GM12878 (cell line): ENCODE results near the gene COL9A3. TPM values are rescaled to one million over a fixed set of nuclear protein-coding genes. Genes with fewer than 3 reads are reported as not detected.

Experiments
- ATAC-seq: fragments of 200-7000 bp; cut with Tn5 transposase; 3 replicates; pipeline ENCODE4 v1.9.1; 2020; ENCODE audit warnings: mild to moderate bottlenecking, moderate library complexity
- BruUV-seq: library from RNA; stranded (reverse); fragments of 400-500 nt; replicated peaks from 2 replicates; lab custom pipeline; 2021; lab: Mats Ljungman, UMichigan
- CTCF ChIA-PET: fragments of 300-600 bp; sonication (Branson Sonifier 250); formaldehyde crosslinking; extraction: SDS; loops from one replicate; lab custom pipeline; 2021; ENCODE audit warnings: inconsistent platforms; lab: Yijun Ruan, JAX
- POLR2A ChIA-PET: fragments of 350-600 bp; formaldehyde crosslinking; extraction: SDS; loops from one replicate; lab custom pipeline; 2021; ENCODE audit warnings: inconsistent platforms; lab: Charles Lee
- RAD21 ChIA-PET: fragments of 300-600 bp; sonication (Branson Sonifier 250); formaldehyde crosslinking; loops from one replicate; lab custom pipeline; 2023; ENCODE audit warnings: antibody characterized with exemption; ENCODE audit not compliant: unreplicated experiment; lab: Charles Lee
- SMC1A ChIA-PET: fragments of 300-600 bp; sonication (Branson Sonifier 250); formaldehyde crosslinking; loops from one replicate; lab custom pipeline; 2023; ENCODE audit not compliant: unreplicated experiment, uncharacterized antibody; lab: Charles Lee
- DNase-seq: peaks from one replicate; pipeline ENCODE4 v3.0.0-alpha.2; 2011; ENCODE audit warnings: low read depth, low spot score
- FAIRE-seq: peaks from 3 replicates; lab custom pipeline; 2011; peaks lifted over from hg19 to GRCh38; lab: Jason Lieb, UNC
- H2AFZ ChIP-seq: 2 replicates; pipeline ENCODE4 v1.6.0; 2011; ENCODE audit warnings: low read depth, low read length, control low read depth; ENCODE audit not compliant: control insufficient read depth
- H3K27ac ChIP-seq: 2 replicates; pipeline ENCODE4 v1.5.1; 2011; ENCODE audit warnings: control low read depth; ENCODE audit not compliant: control insufficient read depth, insufficient read depth
- H3K27me3 ChIP-seq, 2 experiments: replicated peaks in 1 of 2; 2 replicates each; pipeline versions ENCODE4 v1.6.0 to v1.6.1; 2011; ENCODE audit warnings: low read length in 1 of 2; ENCODE audit not compliant: control insufficient read depth in 2 of 2, insufficient read depth in 2 of 2
- H3K36me3 ChIP-seq, 2 experiments: 2 replicates each; pipeline ENCODE4 v1.5.1; 2011; ENCODE audit warnings: low read length in 1 of 2; ENCODE audit not compliant: control insufficient read depth in 2 of 2, insufficient read depth in 2 of 2
- H3K4me1 ChIP-seq: 2 replicates; pipeline ENCODE4 v1.6.1; 2011; ENCODE audit warnings: mild to moderate bottlenecking, low read length, moderate library complexity, mixed read lengths; ENCODE audit not compliant: control insufficient read depth, insufficient read depth
- H3K4me2 ChIP-seq: 2 replicates; pipeline ENCODE4 v1.6.0; 2011; ENCODE audit warnings: control low read depth; ENCODE audit not compliant: control insufficient read depth, insufficient read depth
- H3K4me3 ChIP-seq: fragments of 200-600 bp; sonication (generic); 2 replicates; pipeline ENCODE4 v1.5.1; 2016
- H3K79me2 ChIP-seq: 2 replicates; pipeline ENCODE4 v1.6.0; 2011; ENCODE audit warnings: low read length; ENCODE audit not compliant: control insufficient read depth, insufficient read depth
- H3K9ac ChIP-seq: 2 replicates; pipeline ENCODE4 v1.8.0; 2011; ENCODE audit warnings: low read length, control low read depth, mixed read lengths; ENCODE audit not compliant: control insufficient read depth, insufficient read depth
- H3K9me3 ChIP-seq: replicated peaks from 3 replicates; pipeline ENCODE4 v1.5.1; 2011; ENCODE audit warnings: mild to moderate bottlenecking, low read length; ENCODE audit not compliant: control insufficient read depth, insufficient read depth
- H4K20me1 ChIP-seq: 2 replicates; pipeline ENCODE4 v1.6.0; 2011; ENCODE audit not compliant: control insufficient read depth, insufficient read depth
- EZH2 ChIP-seq: IDR thresholded peaks from 2 replicates; pipeline ENCODE4 v1.6.1; 2012; ENCODE audit warnings: low read depth, mild to moderate bottlenecking, control low read depth, inconsistent platforms, low read length, borderline replicate concordance; ENCODE audit not compliant: control insufficient read depth
- GATAD2B ChIP-seq: fragments of 450-650 bp; conservative IDR thresholded peaks from 2 replicates; pipeline ENCODE4 v1.6.1; 2017; ENCODE audit warnings: low read depth, mild to moderate bottlenecking, moderate library complexity
- NFYA ChIP-seq: IDR thresholded peaks from 2 replicates; pipeline ENCODE4 v1.6.1; 2011; ENCODE audit warnings: low read depth, mild to moderate bottlenecking, low read length, improper control_type of control experiment, borderline replicate concordance
- PML ChIP-seq: IDR thresholded peaks from 2 replicates; pipeline ENCODE4 v1.6.1; 2012; ENCODE audit warnings: low read length, inconsistent platforms
- PRDM15 ChIP-seq: fragments of 450-650 bp; formaldehyde crosslinking; IDR thresholded peaks from 2 replicates; pipeline ENCODE4 v1.4.0; 2020; ENCODE audit warnings: mild to moderate bottlenecking, moderate library complexity
- STAT1 ChIP-seq: fragments of 450-650 bp; conservative IDR thresholded peaks from 2 replicates; pipeline ENCODE4 v1.6.1; 2014; ENCODE audit warnings: antibody characterized with exemption, mild to moderate bottlenecking
- YY1 ChIP-seq: IDR thresholded peaks from 2 replicates; pipeline ENCODE4 v1.6.1; 2011; ENCODE audit warnings: low read depth, mild to moderate bottlenecking, low read length
- WGBS: methylation state at CpG from one replicate; pipeline ENCODE4 v1.1.6; 2016; ENCODE audit warnings: low lambda C conversion rate; ENCODE audit not compliant: insufficient replicate concordance, insufficient coverage; ENCODE audit errors: missing lambda C conversion rate; 5-methylcytosine and 5-hydroxymethylcytosine counted together
- in situ Hi-C: fragments of 300-500 bp; cut with MboI; formaldehyde crosslinking; loops from 9 replicates; pipeline ENCODE4 v1.14.3; 2018; ENCODE audit warnings: mixed read lengths
- intact Hi-C: fragments of 100-400 bp; cut with micrococcal nuclease; formaldehyde crosslinking; loops from one replicate; pipeline ENCODE4 v1.14.2; 2022; ENCODE audit not compliant: unreplicated experiment
- polyA plus RNA-seq, 11 experiments: library from polyadenylated mRNA; depleted of rRNA in 4 of 11; unstranded in 6 of 11; stranded (reverse) in 5 of 11; fragments of >200 nt; fragmentation: Nextera tagmentation in 4 of 11; fragmentation: Illumina TruSeq in 1 of 11; extraction: Ambion mirVana in 4 of 11; extraction: Trizol in 1 of 11; gene quantifications; 1 replicate in 1 of 11; 2 replicates in 10 of 11; pipeline versions ENCODE4 v1.2.1 to v1.2.3, GENCODE V29; 2011 to 2016; ENCODE audit warnings: inconsistent platforms in 2 of 11, missing spikeins in 2 of 11, low read depth in 1 of 11
- total RNA-seq, 4 experiments: library from RNA; depleted of rRNA in 3 of 4; stranded (reverse); fragments of >200 nt in 3 of 4; fragmentation: Illumina TruSeq in 1 of 4; extraction: Trizol in 1 of 4; gene quantifications; 2 replicates each; pipeline versions ENCODE4 v1.2.1 to v1.2.3, GENCODE V29; 2013 to 2021

The COL9A3 gene
- total and polyA plus RNA-seq, 10 of the 15 experiments (the other 5 are each of a cell fraction or from before 2014, with no cell fraction given) = 0.09 to 1.7 (median 0.63) TPM; not detected in 1

- H3K27ac ChIP-seq = no peak overlapping the region
- no peak for FAIRE-seq
- H3K27me3 ChIP-seq = no peaks in the 10 kb centered on the region; a peak in 2 of 4 replicates
- no TSS peak for BruUV-seq
- POLR2A ChIA-PET = no interaction called here
- peaks cover 6% of the 10 kb centered on the region for H3K4me1 ChIP-seq
- WGBS = 57% methylated on average over 23 of the region's 23 CpGs
- H4K20me1 ChIP-seq = no peaks in the 10 kb centered on the region
- CTCF ChIA-PET = no interaction called here
- no peaks in the 10 kb centered on the region; the same call in 2 of the 3 replicates for H3K9me3 ChIP-seq
- H2AFZ ChIP-seq = no peak overlapping the region
- ATAC-seq = no peak
- DNase-seq = no peak
- H3K4me2 ChIP-seq = no peak overlapping the region
- intact Hi-C loops = no loop called here
- no peaks in the 10 kb centered on the region for H3K36me3 ChIP-seq
- in situ Hi-C loops = no loop called here
- H3K4me3 ChIP-seq = no peak overlapping the region
- TF ChIP-seq STAT1 (no peak), GATAD2B (no peak)
- RAD21 ChIA-PET = no interaction called here
- SMC1A ChIA-PET = no interaction called here
- H3K9ac ChIP-seq = no peak overlapping the region
- H3K79me2 ChIP-seq = no peaks in the 10 kb centered on the region
These were observed 44.7 kb upstream of the COL9A3 start for GRCh38 chr20:62772103-62772611.

GRCh38 chr20:62772619-62772989 lies 44.2 kb upstream of the COL9A3 start:
- TF ChIP-seq PML (no peak), YY1 (no peak), NFYA (no peak), PRDM15 (no peak), EZH2 (no peak)
- TF ChIP-seq, all 136 proteins: peak for 0
- intact Hi-C loops (no loop called here), in situ Hi-C loops (no loop called here)
- H2AFZ ChIP-seq = no peak overlapping the region
- no peaks in the 10 kb centered on the region for H4K20me1 ChIP-seq
- no peaks in the 10 kb centered on the region for H3K79me2 ChIP-seq
- H3K4me1 ChIP-seq = peaks cover 10% of the 10 kb centered on the region
- no peak for DNase-seq
- H3K9me3 ChIP-seq = no peaks in the 10 kb centered on the region; the same call in 2 of the 3 replicates
- no peak overlapping the region for H3K27ac ChIP-seq
- no peak for ATAC-seq
- 35% methylated on average over 11 of the region's 11 CpGs for WGBS
- ChIA-PET POLR2A (no interaction called here), CTCF (no interaction called here), RAD21 (no interaction called here), SMC1A (no interaction called here)
- no peaks in the 10 kb centered on the region for H3K36me3 ChIP-seq
- no peak overlapping the region for H3K9ac ChIP-seq
- no peak overlapping the region for H3K4me2 ChIP-seq
- BruUV-seq = no TSS peak
- no peak overlapping the region for H3K4me3 ChIP-seq
- FAIRE-seq = no peak
- H3K27me3 ChIP-seq = no peaks in the 10 kb centered on the region; a peak in 2 of 4 replicates
